Measurements from ENCODE around the gene DCAF12.

Gene DCAF12

GRCh38 chr9:34125681-34126206, 754 bp downstream of the DCAF12 start:
- peak overlapping the region; percentile 89 for H3K27ac ChIP-seq
- TF ChIP-seq ZFX (IDR thresholded peaks at IDR 0.05; ENCODE audit: borderline replicate concordance) (no peak), CTCF (IDR thresholded peaks at IDR 0.05) (peak; percentile 17; the same call in 1 of the 2 replicates)

GRCh38 chr9:34124926-34125325, 1.6 kb downstream of the DCAF12 start:
- peak overlapping the region; percentile 89 for H3K27ac ChIP-seq
- no peak for TF ChIP-seq ZFX (IDR thresholded peaks at IDR 0.05; ENCODE audit: borderline replicate concordance)
- no peak for TF ChIP-seq CTCF (IDR thresholded peaks at IDR 0.05)

- H3K27ac ChIP-seq: no peak overlapping the region
- no peak for TF ChIP-seq CTCF (IDR thresholded peaks at IDR 0.05)
- no peak for TF ChIP-seq ZFX (IDR thresholded peaks at IDR 0.05; ENCODE audit: borderline replicate concordance)
These were observed 2.4 kb downstream of the DCAF12 start for GRCh38 chr9:34124099-34124498.

- no peak overlapping the region for H3K27ac ChIP-seq
- TF ChIP-seq ZFX (IDR thresholded peaks at IDR 0.05; ENCODE audit: borderline replicate concordance) (no peak), CTCF (IDR thresholded peaks at IDR 0.05) (no peak)
These were observed 2.8 kb downstream of the DCAF12 start for GRCh38 chr9:34123682-34124081.

GRCh38 chr9:34121996-34122395, 4.5 kb downstream of the DCAF12 start:
- TF ChIP-seq ZFX (IDR thresholded peaks at IDR 0.05; ENCODE audit: borderline replicate concordance) (no peak), CTCF (IDR thresholded peaks at IDR 0.05) (no peak)
- H3K27ac ChIP-seq: no peak overlapping the region

- no peak overlapping the region for H3K27ac ChIP-seq
These were observed 6.8 kb downstream of the DCAF12 start for GRCh38 chr9:34119713-34120112.

GRCh38 chr9:34114436-34114835, 12.1 kb downstream of the DCAF12 start:
- no peak for TF ChIP-seq CTCF (IDR thresholded peaks at IDR 0.05)
- no peak for TF ChIP-seq ZFX (IDR thresholded peaks at IDR 0.05; ENCODE audit: borderline replicate concordance)
- H3K27ac ChIP-seq: no peak overlapping the region

More at GRCh38 chr9:34119713-34120112, 6.8 kb downstream of the DCAF12 start:
- TF ChIP-seq ZFX (IDR thresholded peaks at IDR 0.05; ENCODE audit: borderline replicate concordance): no peak
- no peak for TF ChIP-seq CTCF (IDR thresholded peaks at IDR 0.05)
